ENCODE measurements around the gene LIAS. TPM values are rescaled to one million over a fixed set of nuclear protein-coding genes. Genes with fewer than 3 reads are reported as not detected.
"Not testable (repeated sequence)": the region's sequence is repeated elsewhere in the genome, so short reads cannot be mapped to it uniquely, and the experiment has no call there.

The LIAS gene
- total RNA-seq, 2 experiments from 2014 or later = 10.0 to 10.1 TPM

- TF ChIP-seq CTCF (IDR thresholded peaks at IDR 0.05) = no peak
- Histone ChIP-seq H3K36me3 (ENCODE audit: insufficient read depth, low read length) (no peaks in the 10 kb centered on the region), H3K4me3 (ENCODE audit: low read length) (no peak overlapping the region), H3K4me1 (ENCODE audit: insufficient read depth, low read length) (no peaks in the 10 kb centered on the region), H3K27me3 (ENCODE audit: control insufficient read depth in 1 of 2, insufficient read depth in 2 of 2, low read length in 2 of 2) (no peaks in the 10 kb centered on the region), H3K27ac (ENCODE audit: low read depth in 1 of 2, low read length in 2 of 2) (no peak overlapping the region), H3K9me3 (ENCODE audit: control insufficient read depth in 1 of 2, insufficient read depth in 1 of 2, low read length in 2 of 2) (no peaks in the 10 kb centered on the region)
- intact Hi-C loops (cut with DNase I, micrococcal nuclease) = no loop called here
- no peak for ATAC-seq (ENCODE audit: poor library complexity)
- Mint-ChIP-seq H3K9me3 (no peaks in the 10 kb centered on the region), H3K4me3 (no peak overlapping the region), H3K27me3 (no peaks in the 10 kb centered on the region), H3K4me1 (ENCODE audit: low read depth) (no peaks in the 10 kb centered on the region), H3K27ac (no peak overlapping the region), H3K36me3 (ENCODE audit: low read depth) (no peaks in the 10 kb centered on the region)
- ChIA-PET CTCF (no interaction called here), POLR2A (no interaction called here)
- no peak for DNase-seq
Observed at GRCh38 chr4:39415678-39416283, 43.1 kb upstream of the LIAS start.

GRCh38 chr4:39422247-39422646, 36.6 kb upstream of the LIAS start:
- Mint-ChIP-seq H3K27me3 (no peaks in the 10 kb centered on the region), H3K4me3 (no peak overlapping the region), H3K36me3 (ENCODE audit: low read depth) (no peaks in the 10 kb centered on the region), H3K4me1 (ENCODE audit: low read depth) (no peaks in the 10 kb centered on the region), H3K9me3 (no peaks in the 10 kb centered on the region), H3K27ac (no peak overlapping the region)
- no peak overlapping the region for H3K4me3 ChIP-seq (ENCODE audit: low read length)
- H3K27me3 ChIP-seq (ENCODE audit: control insufficient read depth in 1 of 2, insufficient read depth in 2 of 2, low read length in 2 of 2) = no peaks in the 10 kb centered on the region
- POLR2A ChIA-PET = no interaction called here
- intact Hi-C loops (cut with DNase I, micrococcal nuclease) = no loop called here
- H3K9me3 ChIP-seq (ENCODE audit: control insufficient read depth in 1 of 2, insufficient read depth in 1 of 2, low read length in 2 of 2) = no peaks in the 10 kb centered on the region
- ATAC-seq (ENCODE audit: poor library complexity) (no peak), DNase-seq (no peak)
- CTCF ChIA-PET = no interaction called here
- no peak for TF ChIP-seq CTCF (IDR thresholded peaks at IDR 0.05)
- H3K36me3 ChIP-seq (ENCODE audit: insufficient read depth, low read length) = no peaks in the 10 kb centered on the region
- no peak overlapping the region for H3K27ac ChIP-seq (ENCODE audit: low read depth in 1 of 2, low read length in 2 of 2)
- no peaks in the 10 kb centered on the region for H3K4me1 ChIP-seq (ENCODE audit: insufficient read depth, low read length)

DNA sequence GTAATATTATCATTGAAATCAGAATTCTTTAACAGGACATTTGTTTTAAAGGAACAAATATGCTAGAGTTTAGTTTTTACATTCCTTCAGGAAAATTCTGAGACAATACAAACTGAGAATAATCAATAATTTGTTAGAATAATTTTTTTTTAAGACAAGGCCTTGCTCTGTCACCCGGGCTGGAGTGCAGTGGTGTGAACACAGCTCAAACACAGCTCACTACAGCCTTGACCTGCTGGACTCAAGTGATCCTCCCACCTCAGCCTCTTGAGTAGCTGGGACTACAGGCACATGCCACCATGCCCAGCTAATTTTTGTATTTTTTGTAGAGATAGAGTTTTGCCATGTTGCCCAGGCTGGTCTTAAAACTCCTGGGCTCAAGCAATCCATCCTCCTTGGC, 33.6 kb upstream of the LIAS start:
- POLR2A ChIA-PET; H3K4me3 Mint-ChIP-seq; intact Hi-C loops (cut with DNase I, micrococcal nuclease); H3K4me1 ChIP-seq (ENCODE audit: insufficient read depth, low read length); H3K27me3 Mint-ChIP-seq; H3K27ac ChIP-seq (ENCODE audit: low read depth in 1 of 2, low read length in 2 of 2); H3K4me3 ChIP-seq (ENCODE audit: low read length); H3K9me3 ChIP-seq (ENCODE audit: control insufficient read depth in 1 of 2, insufficient read depth in 1 of 2, low read length in 2 of 2); CTCF ChIA-PET; ATAC-seq (ENCODE audit: poor library complexity); H3K36me3 ChIP-seq (ENCODE audit: insufficient read depth, low read length); H3K27ac Mint-ChIP-seq; H3K36me3 Mint-ChIP-seq (ENCODE audit: low read depth); H3K4me1 Mint-ChIP-seq (ENCODE audit: low read depth); H3K9me3 Mint-ChIP-seq; DNase-seq; H3K27me3 ChIP-seq (ENCODE audit: control insufficient read depth in 1 of 2, insufficient read depth in 2 of 2, low read length in 2 of 2): not testable (repeated sequence)

GRCh38 chr4:39426728-39427127, 32.1 kb upstream of the LIAS start:
- DNase-seq (no peak), ATAC-seq (ENCODE audit: poor library complexity) (no peak)
- H3K9me3 Mint-ChIP-seq = no peaks in the 10 kb centered on the region
- H3K27ac ChIP-seq (ENCODE audit: low read depth in 1 of 2, low read length in 2 of 2) = no peak overlapping the region
- no peaks in the 10 kb centered on the region for H3K4me1 ChIP-seq (ENCODE audit: insufficient read depth, low read length)
- no peaks in the 10 kb centered on the region for H3K9me3 ChIP-seq (ENCODE audit: control insufficient read depth in 1 of 2, insufficient read depth in 1 of 2, low read length in 2 of 2)
- no peak overlapping the region for H3K27ac Mint-ChIP-seq
- CTCF ChIA-PET = no interaction called here
- H3K27me3 ChIP-seq (ENCODE audit: control insufficient read depth in 1 of 2, insufficient read depth in 2 of 2, low read length in 2 of 2) = no peaks in the 10 kb centered on the region
- intact Hi-C loops (cut with DNase I, micrococcal nuclease) = no loop called here
- POLR2A ChIA-PET = no interaction called here
- no peak overlapping the region for H3K4me3 ChIP-seq (ENCODE audit: low read length)
- H3K36me3 ChIP-seq (ENCODE audit: insufficient read depth, low read length) = no peaks in the 10 kb centered on the region
- no peaks in the 10 kb centered on the region for H3K36me3 Mint-ChIP-seq (ENCODE audit: low read depth)
- no peak for TF ChIP-seq CTCF (IDR thresholded peaks at IDR 0.05)
- H3K27me3 Mint-ChIP-seq = no peaks in the 10 kb centered on the region
- no peak overlapping the region for H3K4me3 Mint-ChIP-seq
- H3K4me1 Mint-ChIP-seq (ENCODE audit: low read depth) = no peaks in the 10 kb centered on the region

All from CD4-positive, alpha-beta T cell (primary cell).